Measurements from ENCODE around the gene POLRMT. TPM values are rescaled to one million over a fixed set of nuclear protein-coding genes. Genes with fewer than 3 reads are reported as not detected.

The POLRMT gene
- total and polyA plus RNA-seq, 11 donors: 32.0 to 78.0 (median 41.5) TPM

DNA sequence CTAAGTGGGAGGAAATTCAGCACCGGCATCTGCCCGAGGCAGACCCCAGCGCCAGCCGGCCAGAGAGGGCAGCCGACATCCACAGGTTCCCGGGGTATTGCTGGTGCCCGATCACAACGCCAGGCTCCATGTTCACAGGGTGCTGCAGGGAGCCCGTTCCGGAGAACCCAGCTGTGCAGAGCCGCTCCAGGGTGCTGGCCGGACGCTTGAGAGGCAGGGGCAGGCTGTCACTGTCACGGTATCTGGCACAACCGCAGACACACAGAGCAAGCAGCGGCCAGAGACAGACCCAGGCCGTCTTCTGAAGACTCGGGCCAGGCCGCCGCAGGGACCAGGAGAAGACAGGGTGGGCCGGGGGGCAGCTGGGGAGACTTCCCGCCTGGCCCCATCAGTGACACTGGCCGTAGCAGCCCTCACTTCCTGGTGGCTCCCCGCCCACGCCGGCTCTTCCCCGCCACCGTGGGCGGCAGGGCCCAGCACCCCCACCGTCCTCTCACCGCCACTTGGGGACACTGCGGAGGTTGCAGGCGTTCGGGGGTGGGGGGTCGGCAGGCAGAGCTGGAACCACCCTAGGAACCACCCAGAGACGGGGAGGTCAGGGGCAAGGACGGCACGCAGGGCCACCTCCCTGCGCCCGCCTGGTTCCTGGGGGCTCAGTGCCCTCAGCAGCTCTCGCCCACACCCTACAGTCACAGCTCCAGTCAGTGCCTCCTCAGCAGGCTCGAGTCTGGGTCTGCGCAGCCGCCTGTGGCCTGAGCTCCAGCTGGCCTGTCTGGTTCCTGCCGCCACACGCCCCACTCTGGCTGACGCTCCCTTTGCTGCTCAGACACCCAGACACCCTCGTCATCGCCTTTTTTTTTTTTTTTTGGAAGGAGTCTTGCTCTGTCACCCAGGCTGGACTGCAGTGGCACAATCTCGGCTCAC, 25.8 kb upstream of the POLRMT start:
- Histone ChIP-seq H3K4me1 (peaks cover 22 to 76% (median 59%) of the 10 kb centered on the region in 12 donors), H3K4me3 (peak overlapping the region in 9 of 12 donors; percentile 2 to 100 (median 23)), H3K36me3 (peaks cover 0 to 18% (median 2%) of the 10 kb centered on the region in 9 donors), H3K9me3 (no peaks in the 10 kb centered on the region), H3K27me3 (no peaks in the 10 kb centered on the region), H3K27ac (peak overlapping the region; percentile 6 to 94 (median 80))
- WGBS, 4 donors: 54 to 67% (median 60%) methylated on average over 31 to 50 of the region's 50 CpGs
- ATAC-seq (peak; percentile 27 to 67 (median 52)), DNase-seq (peak; percentile 67 to 89 (median 85))
- intact Hi-C loops (cut with DNase I): loop anchor here in 1 of 10 donors (10.0 kb wide), 1 partner anchor 64 kb away; no protein-coding TSS in a partner anchor
- no peak for TF ChIP-seq POLR2A (IDR thresholded peaks at IDR 0.05)
- TF ChIP-seq, protein P1, sequence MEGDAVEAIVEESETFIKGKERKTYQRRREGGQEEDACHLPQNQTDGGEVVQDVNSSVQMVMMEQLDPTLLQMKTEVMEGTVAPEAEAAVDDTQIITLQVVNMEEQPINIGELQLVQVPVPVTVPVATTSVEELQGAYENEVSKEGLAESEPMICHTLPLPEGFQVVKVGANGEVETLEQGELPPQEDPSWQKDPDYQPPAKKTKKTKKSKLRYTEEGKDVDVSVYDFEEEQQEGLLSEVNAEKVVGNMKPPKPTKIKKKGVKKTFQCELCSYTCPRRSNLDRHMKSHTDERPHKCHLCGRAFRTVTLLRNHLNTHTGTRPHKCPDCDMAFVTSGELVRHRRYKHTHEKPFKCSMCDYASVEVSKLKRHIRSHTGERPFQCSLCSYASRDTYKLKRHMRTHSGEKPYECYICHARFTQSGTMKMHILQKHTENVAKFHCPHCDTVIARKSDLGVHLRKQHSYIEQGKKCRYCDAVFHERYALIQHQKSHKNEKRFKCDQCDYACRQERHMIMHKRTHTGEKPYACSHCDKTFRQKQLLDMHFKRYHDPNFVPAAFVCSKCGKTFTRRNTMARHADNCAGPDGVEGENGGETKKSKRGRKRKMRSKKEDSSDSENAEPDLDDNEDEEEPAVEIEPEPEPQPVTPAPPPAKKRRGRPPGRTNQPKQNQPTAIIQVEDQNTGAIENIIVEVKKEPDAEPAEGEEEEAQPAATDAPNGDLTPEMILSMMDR (IDR thresholded peaks at IDR 0.05): no peak

DNA sequence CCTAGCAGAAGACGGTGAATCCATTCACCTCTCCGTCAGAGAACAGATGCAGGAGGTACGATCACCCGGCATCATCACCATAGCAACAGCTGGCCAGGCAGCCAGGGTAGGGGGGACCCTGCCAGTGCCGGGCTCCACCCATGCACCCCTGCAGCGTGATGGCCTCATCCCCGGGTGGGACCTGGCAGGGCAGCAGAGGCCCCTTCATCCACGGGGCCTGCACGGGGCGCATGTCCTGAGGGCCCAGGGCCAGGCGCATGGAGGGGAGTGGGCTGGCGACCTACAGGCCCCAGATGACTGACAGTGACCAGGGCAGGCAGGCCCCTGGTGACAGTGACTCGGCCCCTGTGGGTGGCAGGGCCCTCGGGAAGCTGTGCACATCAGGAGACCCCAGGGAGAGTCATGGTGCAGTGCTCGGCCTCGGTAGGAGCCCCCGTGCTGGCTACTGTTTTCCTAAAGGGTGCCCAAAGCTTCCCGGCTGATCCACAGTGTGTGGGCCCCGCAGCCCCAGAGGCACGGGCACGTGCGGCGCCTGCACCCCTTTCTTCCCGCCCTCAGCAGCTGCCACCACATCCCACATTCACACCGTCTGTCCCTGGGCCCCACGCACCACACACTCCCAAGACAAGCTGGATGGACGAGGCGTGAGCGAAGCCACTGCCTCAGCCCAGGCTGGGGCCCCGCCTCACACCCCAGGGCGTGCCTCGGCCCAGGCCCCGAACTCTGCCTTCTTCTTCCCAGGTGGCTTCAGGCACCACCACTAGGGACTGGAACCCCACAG, 24.9 kb upstream of the POLRMT start:
- H3K9me3 ChIP-seq: no peaks in the 10 kb centered on the region
- H3K27ac ChIP-seq: peak overlapping the region in 11 of 12 donors; percentile 6 to 94 (median 81)
- DNase-seq (peak in 1 of 5 donors; percentile 10), ATAC-seq (no peak)
- H3K4me1 ChIP-seq: peaks cover 22 to 69% (median 51%) of the 10 kb centered on the region in 12 donors
- intact Hi-C loops (cut with DNase I): loop anchor here in 1 of 10 donors (10.0 kb wide), 1 partner anchor 63 kb away; no protein-coding TSS in a partner anchor
- TF ChIP-seq, protein P1 (IDR thresholded peaks at IDR 0.05): no peak
- TF ChIP-seq POLR2A (IDR thresholded peaks at IDR 0.05): no peak
- peak overlapping the region in 6 of 12 donors; percentile 22 to 99 (median 42) for H3K4me3 ChIP-seq
- H3K36me3 ChIP-seq: peaks cover 0 to 27% (median 8%) of the 10 kb centered on the region in 9 donors
- WGBS, 4 donors: 82 to 86% (median 84%) methylated on average over 18 to 33 of the region's 33 CpGs
- H3K27me3 ChIP-seq: no peaks in the 10 kb centered on the region

DNA sequence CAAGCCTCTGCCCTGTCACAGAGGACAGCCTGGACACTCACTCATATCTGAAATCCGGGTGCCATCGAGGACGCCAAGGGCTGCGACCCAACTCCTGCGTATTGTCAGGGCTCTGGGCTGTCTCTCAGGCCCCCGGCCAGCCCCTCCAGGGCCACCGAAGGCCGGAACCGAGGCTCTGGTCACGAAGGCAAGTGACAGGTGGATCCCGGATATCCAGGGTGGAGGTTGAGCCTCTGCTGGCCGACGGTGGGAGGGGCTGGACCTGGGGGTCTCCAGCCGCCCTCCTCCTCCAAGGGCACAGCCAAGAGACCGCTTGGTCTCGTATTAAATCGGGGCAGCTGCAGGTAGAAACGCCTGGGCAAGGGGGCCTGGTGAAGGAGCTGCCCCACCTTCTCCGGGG, 24.3 kb upstream of the POLRMT start:
- no peak overlapping the region for H3K27ac ChIP-seq
- H3K36me3 ChIP-seq: peaks cover 0 to 34% (median 13%) of the 10 kb centered on the region in 9 donors
- H3K27me3 ChIP-seq: no peaks in the 10 kb centered on the region
- 77 to 90% (median 81%) methylated on average over 11 to 19 of the region's 19 CpGs for WGBS, 4 donors
- no peaks in the 10 kb centered on the region for H3K9me3 ChIP-seq
- DNase-seq (peak in 1 of 5 donors; percentile 63), ATAC-seq (no peak)
- intact Hi-C loops (cut with DNase I): loop anchor here in 1 of 10 donors (10.0 kb wide), 1 partner anchor 63 kb away; no protein-coding TSS in a partner anchor
- no peak overlapping the region for H3K4me3 ChIP-seq
- H3K4me1 ChIP-seq: peaks cover 22 to 69% (median 51%) of the 10 kb centered on the region in 12 donors
- TF ChIP-seq POLR2A (IDR thresholded peaks at IDR 0.05): no peak

DNA sequence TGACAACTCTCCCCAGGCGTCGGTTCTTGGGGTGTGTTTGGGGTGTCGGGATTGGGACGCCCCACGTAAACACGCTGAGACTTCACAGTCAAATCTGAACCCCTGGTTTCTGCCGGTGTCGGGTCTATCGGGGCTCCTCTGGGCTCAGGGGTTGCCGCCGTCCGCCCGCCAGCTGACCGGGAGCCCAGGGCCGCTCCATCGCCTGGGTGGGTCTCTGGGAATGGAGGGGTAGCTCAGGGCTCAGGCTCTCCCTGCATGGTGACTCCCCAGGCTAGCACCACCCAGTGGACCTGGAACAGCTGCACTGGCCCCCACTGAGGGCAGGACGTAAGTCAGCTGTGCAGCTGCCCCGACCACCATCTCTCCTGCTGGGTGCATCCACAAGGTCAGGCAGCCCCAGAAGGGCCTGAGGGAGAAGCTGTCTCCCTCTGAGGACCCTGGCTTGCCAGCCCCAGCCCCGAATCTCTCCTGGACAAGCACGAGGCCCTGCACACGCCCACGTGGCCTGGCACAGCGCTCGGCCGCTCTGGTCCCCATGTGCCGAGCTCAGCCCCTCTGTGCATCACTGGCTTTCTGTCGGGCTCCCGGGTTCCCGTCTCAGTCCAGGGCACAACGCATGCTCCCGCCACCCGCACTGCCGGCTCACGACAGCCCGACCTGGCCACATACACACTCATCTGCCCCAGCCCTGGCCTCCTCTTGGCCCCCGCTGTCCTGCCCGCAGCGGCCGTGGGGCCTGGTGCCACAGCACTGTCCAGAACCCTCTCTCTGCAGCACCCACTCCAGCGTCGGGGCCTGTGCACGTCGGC, 23.6 kb upstream of the POLRMT start:
- H3K9me3 ChIP-seq: no peaks in the 10 kb centered on the region
- TF ChIP-seq, protein P1 (IDR thresholded peaks at IDR 0.05): no peak
- no peak for TF ChIP-seq POLR2A (IDR thresholded peaks at IDR 0.05)
- H3K4me3 ChIP-seq: no peak overlapping the region
- DNase-seq: peak in 1 of 5 donors; percentile 59
- peaks cover 0 to 40% (median 18%) of the 10 kb centered on the region in 9 donors for H3K36me3 ChIP-seq
- no peak for ATAC-seq
- no peaks in the 10 kb centered on the region for H3K27me3 ChIP-seq
- no peak overlapping the region for H3K27ac ChIP-seq
- H3K4me1 ChIP-seq: peaks cover 20 to 65% (median 49%) of the 10 kb centered on the region in 12 donors
- WGBS, 4 donors: 80 to 88% (median 84%) methylated on average over 38 to 43 of the region's 43 CpGs
- intact Hi-C loops (cut with DNase I): loop anchor here in 1 of 10 donors (10.0 kb wide), 1 partner anchor 62 kb away; no protein-coding TSS in a partner anchor

Measured in heart left ventricle (tissue), 16 donors.